Gastrocnemius medialis (tissue), 4 donors: ENCODE results near the gene ATP5MG. TPM values are rescaled to one million over a fixed set of nuclear protein-coding genes. Genes with fewer than 3 reads are reported as not detected.
"Not testable (repeated sequence)": the region's sequence is repeated elsewhere in the genome, so short reads cannot be mapped to it uniquely, and the experiment has no call there.

Experiments
- ATAC-seq, 2 donors: fragments of 150-250 bp; one replicate each; pipeline ENCODE4 v1.9.1; 2016
- DNase-seq, 2 donors: peaks; one replicate each; pipeline ENCODE4 v3.0.0-alpha.2; 2019
- H3K27ac ChIP-seq, 4 donors: fragments of 200-600 bp; sonication (generic); 1 replicate in 1 of 4; 2 replicates in 3 of 4; pipeline ENCODE4 v1.5.1; 2016 to 2018; ENCODE audit warnings: mild to moderate bottlenecking in 2 of 4, moderate library complexity in 1 of 4
- H3K27me3 ChIP-seq, 3 donors: fragments of 200-600 bp; sonication (generic) in 2 of 3; 1 replicate in 1 of 3; 2 replicates in 2 of 3; pipeline versions ENCODE4 v1.5.1 to v1.6.0; 2016 to 2019; ENCODE audit warnings: mild to moderate bottlenecking in 1 of 3, moderate library complexity in 1 of 3
- H3K36me3 ChIP-seq, 2 donors: fragments of 200-600 bp; sonication (generic) in 1 of 2; one replicate each; pipeline ENCODE4 v1.5.1; 2017 to 2018
- H3K4me1 ChIP-seq, 2 donors: fragments of 200-600 bp; sonication (generic) in 1 of 2; one replicate each; pipeline ENCODE4 v1.5.1; 2016 to 2017; ENCODE audit warnings: mild to moderate bottlenecking in 2 of 2
- H3K4me3 ChIP-seq, 4 donors: fragments of 200-600 bp; sonication (generic) in 3 of 4; 1 replicate in 1 of 4; 2 replicates in 3 of 4; pipeline ENCODE4 v1.5.1; 2016 to 2019; ENCODE audit warnings: mild to moderate bottlenecking in 2 of 4
- H3K9me3 ChIP-seq, 3 donors: fragments of 200-600 bp; sonication (generic) in 2 of 3; 1 replicate in 1 of 3; 2 replicates in 2 of 3; pipeline ENCODE4 v1.5.1; 2016 to 2019
- POLR2A ChIP-seq, 2 donors: fragments of 450-650 bp; IDR thresholded peaks; one replicate each; pipeline ENCODE4 v1.6.1; 2017; ENCODE audit warnings: antibody characterized with exemption in 2 of 2, mild to moderate bottlenecking in 2 of 2, moderate library complexity in 2 of 2
- in situ Hi-C, 4 donors: fragments of 200-750 bp; cut with MboI; loops; one replicate each; pipeline versions ENCODE4 v1.15.0 to v1.8.0; 2017; ENCODE audit warnings: low sequenced_read_pairs in 4 of 4
- intact Hi-C: fragments of 100-400 bp; cut with DNase I; formaldehyde crosslinking; loops from one replicate; pipeline ENCODE4 v1.15.1; 2023; ENCODE audit warnings: low total_unique reads
- total RNA-seq, 4 donors: library from RNA; depleted of rRNA; stranded (reverse); fragments of >200 nt; gene quantifications; one replicate each; pipeline versions ENCODE4 v1.1.0 to v1.2.3, GENCODE V29; 2016
- TF ChIP-seq, protein P1 (sequence below), 5 experiments: fragments of 450-650 bp in 3 of 5; fragments of 200-600 bp in 2 of 5; sonication (generic) in 2 of 5; IDR thresholded peaks in 4 of 5; conservative IDR thresholded peaks in 1 of 5; 1 replicate in 4 of 5; 2 replicates in 1 of 5; pipeline ENCODE4 v1.5.1; 2016 to 2019; ENCODE audit warnings: antibody characterized with exemption in 5 of 5, mild to moderate bottlenecking in 3 of 5, moderate library complexity in 3 of 5

The ATP5MG gene
- total RNA-seq, 4 donors from 2014 or later, result 46.9 to 90.6 (median 55.4) TPM

DNA sequence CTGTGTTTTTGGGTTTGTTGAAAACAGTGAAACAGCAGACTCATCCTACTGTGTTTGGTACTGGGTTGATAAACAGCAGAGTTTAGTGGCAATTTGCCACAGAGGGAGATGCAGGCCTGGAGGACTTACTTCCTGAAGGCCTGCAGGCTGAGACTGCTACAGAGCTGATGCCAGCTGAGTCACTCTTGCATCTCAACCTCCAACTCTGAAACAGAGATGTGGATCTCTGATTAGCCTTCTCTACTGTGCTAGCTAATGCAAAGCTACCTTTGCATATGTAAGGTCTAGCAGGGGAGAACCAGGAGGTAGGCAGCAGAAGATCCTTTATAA is 14.3 kb downstream of the ATP5MG start:
- intact Hi-C loops (no loop called here), in situ Hi-C loops (no loop called here)
- no peaks in the 10 kb centered on the region for H3K27me3 ChIP-seq
- ATAC-seq, result peak; percentile 70 to 81
- H3K4me1 ChIP-seq, result peaks cover 0 to 5% of the 10 kb centered on the region in 2 donors
- DNase-seq, result peak in 1 of 2 donors; percentile 35
- TF ChIP-seq POLR2A (IDR thresholded peaks at IDR 0.05), result no peak
- TF ChIP-seq, protein P1, sequence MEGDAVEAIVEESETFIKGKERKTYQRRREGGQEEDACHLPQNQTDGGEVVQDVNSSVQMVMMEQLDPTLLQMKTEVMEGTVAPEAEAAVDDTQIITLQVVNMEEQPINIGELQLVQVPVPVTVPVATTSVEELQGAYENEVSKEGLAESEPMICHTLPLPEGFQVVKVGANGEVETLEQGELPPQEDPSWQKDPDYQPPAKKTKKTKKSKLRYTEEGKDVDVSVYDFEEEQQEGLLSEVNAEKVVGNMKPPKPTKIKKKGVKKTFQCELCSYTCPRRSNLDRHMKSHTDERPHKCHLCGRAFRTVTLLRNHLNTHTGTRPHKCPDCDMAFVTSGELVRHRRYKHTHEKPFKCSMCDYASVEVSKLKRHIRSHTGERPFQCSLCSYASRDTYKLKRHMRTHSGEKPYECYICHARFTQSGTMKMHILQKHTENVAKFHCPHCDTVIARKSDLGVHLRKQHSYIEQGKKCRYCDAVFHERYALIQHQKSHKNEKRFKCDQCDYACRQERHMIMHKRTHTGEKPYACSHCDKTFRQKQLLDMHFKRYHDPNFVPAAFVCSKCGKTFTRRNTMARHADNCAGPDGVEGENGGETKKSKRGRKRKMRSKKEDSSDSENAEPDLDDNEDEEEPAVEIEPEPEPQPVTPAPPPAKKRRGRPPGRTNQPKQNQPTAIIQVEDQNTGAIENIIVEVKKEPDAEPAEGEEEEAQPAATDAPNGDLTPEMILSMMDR (IDR thresholded peaks at IDR 0.05 in 4 of 5, conservative IDR thresholded peaks at IDR 0.05 in 1 of 5), result no peak
- H3K4me3 ChIP-seq, result no peak overlapping the region
- H3K27ac ChIP-seq, result peak overlapping the region in 1 of 4 donors; percentile 22
- H3K36me3 ChIP-seq, result peaks cover 0 to 14% of the 10 kb centered on the region in 2 donors
- H3K9me3 ChIP-seq, result no peaks in the 10 kb centered on the region

DNA sequence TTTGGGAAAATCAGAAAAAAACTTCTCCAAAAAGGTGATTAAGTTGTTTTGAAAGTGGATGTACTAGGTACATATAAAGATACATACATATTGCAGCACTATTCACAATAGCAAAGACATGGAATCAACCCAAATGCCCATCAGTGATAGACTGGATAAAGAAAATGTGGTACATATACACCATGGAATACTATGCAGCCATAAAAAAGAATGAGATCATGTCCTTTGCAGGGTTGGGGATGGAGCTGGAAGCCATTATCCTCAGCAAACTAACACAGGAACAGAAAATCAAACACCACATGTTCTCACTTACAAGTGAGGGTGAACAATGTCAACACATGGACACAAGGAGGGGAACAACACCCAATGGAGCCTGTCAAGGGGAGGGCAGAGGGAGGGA is 15.5 kb downstream of the ATP5MG start:
- H3K4me1 ChIP-seq, in situ Hi-C loops, DNase-seq, H3K9me3 ChIP-seq, H3K27me3 ChIP-seq, H3K4me3 ChIP-seq, H3K27ac ChIP-seq, ATAC-seq, intact Hi-C loops: not testable (repeated sequence)
- peaks cover 0 to 14% of the 10 kb centered on the region in 2 donors for H3K36me3 ChIP-seq

DNA sequence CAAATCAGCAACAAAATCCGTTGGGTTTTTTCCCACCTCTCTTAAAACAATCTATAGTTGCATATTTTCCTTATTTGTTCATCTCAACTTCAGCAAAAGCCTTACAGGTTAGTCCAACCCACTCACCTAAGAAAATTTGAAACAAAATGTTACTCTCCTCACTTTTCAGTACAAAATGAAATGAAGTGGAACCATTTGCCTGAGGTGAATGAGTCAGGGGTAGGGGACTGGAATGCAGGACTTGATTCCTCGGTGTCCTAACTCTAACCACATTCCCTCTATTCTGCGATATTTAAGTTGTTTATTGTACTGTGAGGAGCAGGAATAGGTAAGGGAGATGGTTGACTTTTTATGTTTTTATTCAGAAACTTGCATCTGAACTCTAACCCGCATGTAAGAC is 16.4 kb downstream of the ATP5MG start:
- H3K27ac ChIP-seq, result no peak overlapping the region
- peaks cover 0 to 5% of the 10 kb centered on the region in 2 donors for H3K4me1 ChIP-seq
- H3K9me3 ChIP-seq, result no peaks in the 10 kb centered on the region
- in situ Hi-C loops (no loop called here), intact Hi-C loops (no loop called here)
- DNase-seq (no peak), ATAC-seq (no peak)
- H3K36me3 ChIP-seq, result peaks cover 0 to 14% of the 10 kb centered on the region in 2 donors
- TF ChIP-seq, protein P1 (IDR thresholded peaks at IDR 0.05 in 4 of 5, conservative IDR thresholded peaks at IDR 0.05 in 1 of 5), result no peak
- TF ChIP-seq POLR2A (IDR thresholded peaks at IDR 0.05), result no peak
- H3K27me3 ChIP-seq, result no peaks in the 10 kb centered on the region
- no peak overlapping the region for H3K4me3 ChIP-seq

DNA sequence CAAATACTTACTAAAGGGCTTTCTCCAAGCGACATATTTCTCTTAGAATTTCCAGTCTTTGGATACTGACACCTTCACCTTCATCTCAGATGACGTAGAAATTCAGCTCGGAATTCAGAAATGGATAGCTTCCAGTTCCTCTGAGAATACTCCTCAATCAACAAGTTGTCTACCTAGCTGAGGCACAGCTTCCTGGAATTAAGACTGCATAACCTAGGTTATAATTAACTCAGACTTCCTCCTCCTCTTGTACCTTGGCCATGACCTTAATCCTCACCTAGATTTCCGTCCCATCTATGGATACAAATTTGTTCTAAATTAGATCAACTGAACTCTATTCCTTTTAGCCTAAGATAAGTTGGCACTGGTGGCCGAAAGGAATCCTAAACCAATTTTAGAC is 17.4 kb downstream of the ATP5MG start:
- H3K4me1 ChIP-seq, result peaks cover 0 to 5% of the 10 kb centered on the region in 2 donors
- in situ Hi-C loops (no loop called here), intact Hi-C loops (no loop called here)
- no peak for DNase-seq
- no peak overlapping the region for H3K4me3 ChIP-seq
- peaks cover 0 to 10% of the 10 kb centered on the region in 2 donors for H3K36me3 ChIP-seq
- no peaks in the 10 kb centered on the region for H3K27me3 ChIP-seq
- ATAC-seq, result no peak
- TF ChIP-seq, protein P1 (IDR thresholded peaks at IDR 0.05 in 4 of 5, conservative IDR thresholded peaks at IDR 0.05 in 1 of 5), result no peak
- TF ChIP-seq POLR2A (IDR thresholded peaks at IDR 0.05), result no peak
- H3K27ac ChIP-seq, result no peak overlapping the region
- H3K9me3 ChIP-seq, result no peaks in the 10 kb centered on the region

DNA sequence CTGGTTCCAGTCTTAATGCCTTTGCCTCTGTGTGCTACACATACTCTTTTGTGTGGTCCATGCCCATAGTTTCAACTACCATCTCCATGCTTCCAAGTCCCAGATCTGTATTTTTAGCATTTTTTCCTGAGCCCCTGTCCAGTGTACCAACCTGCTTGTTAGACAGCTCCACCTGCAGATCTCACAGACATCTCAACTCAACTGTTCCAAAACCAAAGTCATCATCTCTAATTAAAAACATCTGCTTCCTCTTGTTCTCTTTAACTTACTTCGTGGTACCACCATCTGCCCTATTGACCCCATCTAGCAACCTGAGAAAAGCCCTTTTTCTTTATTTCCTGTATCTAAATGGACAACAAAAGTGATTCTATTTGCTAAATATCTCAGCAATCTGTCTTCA is 26.3 kb downstream of the ATP5MG start:
- no peak for DNase-seq
- no peaks in the 10 kb centered on the region for H3K36me3 ChIP-seq
- H3K27ac ChIP-seq, result no peak overlapping the region
- no peaks in the 10 kb centered on the region for H3K4me1 ChIP-seq
- TF ChIP-seq, protein P1 (IDR thresholded peaks at IDR 0.05 in 4 of 5, conservative IDR thresholded peaks at IDR 0.05 in 1 of 5), result no peak
- no peak for TF ChIP-seq POLR2A (IDR thresholded peaks at IDR 0.05)
- no peaks in the 10 kb centered on the region for H3K27me3 ChIP-seq
- in situ Hi-C loops, result no loop called here
- no peaks in the 10 kb centered on the region for H3K9me3 ChIP-seq
- intact Hi-C loops, result no loop called here
- no peak for ATAC-seq
- no peak overlapping the region for H3K4me3 ChIP-seq
